LNCaP clone FGC (cell line): ENCODE data around the gene TRIM47.

Source experiments
- DNase-seq: peaks from one replicate; pipeline ENCODE4 v3.0.0-alpha.2; 2011; ENCODE audit warnings: low read depth
- H3K4me3 ChIP-seq: 2 replicates; pipeline ENCODE4 v1.5.1; 2011; ENCODE audit warnings: mild to moderate bottlenecking, low read depth, low read length, control low read depth
- TF ChIP-seq, protein P1 (sequence below): IDR thresholded peaks from 2 replicates; pipeline ENCODE4 v1.5.1; 2012; ENCODE audit warnings: mild to moderate bottlenecking; ENCODE audit not compliant: control insufficient read depth, insufficient read depth; ENCODE audit errors: extremely low read depth

TRIM47 gene

DNA sequence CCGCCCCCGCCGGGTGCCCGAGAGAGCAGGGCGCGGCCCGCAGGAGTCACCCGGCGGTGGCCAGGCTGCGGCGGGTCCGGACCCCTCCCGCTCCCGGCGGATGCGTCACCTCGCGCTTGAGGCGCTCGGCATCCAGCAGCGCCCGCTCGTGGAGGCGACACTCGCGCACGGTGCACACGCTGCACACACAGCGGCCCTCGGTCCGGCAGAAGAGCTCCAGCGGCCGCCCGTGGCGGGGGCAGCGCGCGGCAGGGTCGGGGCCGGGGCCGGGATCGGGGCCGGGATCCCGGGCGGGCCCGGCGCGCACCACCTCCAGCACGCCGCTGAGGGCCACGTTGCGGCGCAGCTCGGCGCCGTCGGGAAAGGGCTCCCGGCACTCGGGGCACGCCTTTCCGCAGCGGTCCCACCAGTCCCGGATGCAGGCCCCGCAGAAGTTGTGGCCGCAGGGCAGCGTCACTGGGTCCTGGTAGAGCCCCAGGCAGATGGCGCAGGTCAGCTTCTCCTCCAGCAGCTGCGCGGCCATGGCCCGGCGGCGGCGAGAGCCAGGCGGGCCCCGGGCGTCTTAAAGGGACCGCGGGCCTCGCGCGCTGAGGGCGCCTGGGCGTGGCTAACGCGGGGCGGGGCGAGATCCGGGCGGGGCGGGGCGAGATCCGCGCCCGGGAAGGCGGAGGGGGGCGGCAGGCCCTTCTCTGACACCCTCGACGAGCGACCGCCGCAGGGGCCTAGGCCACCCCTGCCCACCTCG is 18.2 kb upstream of the TRIM47 start, which contains the start of gene TRIM65:
TSS of gene TRIM65 (minus strand) at position 537 of the 745 bp plus-strand sequence. CDS start at position 523, 14 bp downstream.
- DNase-seq, result no peak
- TF ChIP-seq, protein P1, sequence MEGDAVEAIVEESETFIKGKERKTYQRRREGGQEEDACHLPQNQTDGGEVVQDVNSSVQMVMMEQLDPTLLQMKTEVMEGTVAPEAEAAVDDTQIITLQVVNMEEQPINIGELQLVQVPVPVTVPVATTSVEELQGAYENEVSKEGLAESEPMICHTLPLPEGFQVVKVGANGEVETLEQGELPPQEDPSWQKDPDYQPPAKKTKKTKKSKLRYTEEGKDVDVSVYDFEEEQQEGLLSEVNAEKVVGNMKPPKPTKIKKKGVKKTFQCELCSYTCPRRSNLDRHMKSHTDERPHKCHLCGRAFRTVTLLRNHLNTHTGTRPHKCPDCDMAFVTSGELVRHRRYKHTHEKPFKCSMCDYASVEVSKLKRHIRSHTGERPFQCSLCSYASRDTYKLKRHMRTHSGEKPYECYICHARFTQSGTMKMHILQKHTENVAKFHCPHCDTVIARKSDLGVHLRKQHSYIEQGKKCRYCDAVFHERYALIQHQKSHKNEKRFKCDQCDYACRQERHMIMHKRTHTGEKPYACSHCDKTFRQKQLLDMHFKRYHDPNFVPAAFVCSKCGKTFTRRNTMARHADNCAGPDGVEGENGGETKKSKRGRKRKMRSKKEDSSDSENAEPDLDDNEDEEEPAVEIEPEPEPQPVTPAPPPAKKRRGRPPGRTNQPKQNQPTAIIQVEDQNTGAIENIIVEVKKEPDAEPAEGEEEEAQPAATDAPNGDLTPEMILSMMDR, result peak; percentile 62
- peak within 1 kb of the TSS; percentile 68 for H3K4me3 ChIP-seq

DNA sequence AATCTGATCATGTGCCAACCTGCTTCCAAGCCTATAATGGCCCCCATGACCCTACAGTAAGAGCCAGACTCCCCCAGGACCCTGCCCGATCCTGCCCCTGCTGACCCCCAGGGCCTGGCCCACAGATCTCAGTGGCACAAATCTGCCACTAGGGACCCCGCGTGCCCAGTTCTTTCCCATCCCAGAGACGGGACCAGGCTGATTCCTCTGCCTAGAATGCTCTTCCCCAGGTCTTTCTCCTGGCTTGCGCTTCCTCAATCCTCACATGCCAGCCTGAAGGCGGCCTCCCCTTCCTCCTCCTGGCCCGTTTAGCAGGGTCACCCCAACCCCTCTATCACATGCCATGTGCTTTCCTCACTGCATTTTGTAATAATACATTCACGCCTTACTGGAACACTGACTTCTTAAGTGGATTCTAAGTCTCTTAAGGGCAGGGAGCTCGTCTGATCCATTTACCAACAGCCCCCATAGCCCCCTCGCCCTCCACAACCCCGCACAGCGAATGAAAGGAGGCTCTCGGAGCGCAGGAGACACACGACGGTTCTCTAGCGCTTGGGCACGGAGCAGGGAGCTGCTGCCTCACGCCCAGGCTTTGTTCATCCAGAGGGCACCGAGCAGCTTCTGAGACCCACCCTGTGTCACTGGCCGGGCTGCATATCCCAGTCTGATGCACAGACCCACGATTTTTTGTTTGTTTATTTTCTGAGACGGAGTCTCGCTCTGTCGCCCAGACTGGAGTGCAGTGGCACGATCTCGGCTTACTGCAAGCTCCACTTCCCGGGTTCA is 17.2 kb upstream of the TRIM47 start:
- DNase-seq, result no peak
- peak overlapping the region; percentile 68 for H3K4me3 ChIP-seq
- TF ChIP-seq, protein P1, result no peak

DNA sequence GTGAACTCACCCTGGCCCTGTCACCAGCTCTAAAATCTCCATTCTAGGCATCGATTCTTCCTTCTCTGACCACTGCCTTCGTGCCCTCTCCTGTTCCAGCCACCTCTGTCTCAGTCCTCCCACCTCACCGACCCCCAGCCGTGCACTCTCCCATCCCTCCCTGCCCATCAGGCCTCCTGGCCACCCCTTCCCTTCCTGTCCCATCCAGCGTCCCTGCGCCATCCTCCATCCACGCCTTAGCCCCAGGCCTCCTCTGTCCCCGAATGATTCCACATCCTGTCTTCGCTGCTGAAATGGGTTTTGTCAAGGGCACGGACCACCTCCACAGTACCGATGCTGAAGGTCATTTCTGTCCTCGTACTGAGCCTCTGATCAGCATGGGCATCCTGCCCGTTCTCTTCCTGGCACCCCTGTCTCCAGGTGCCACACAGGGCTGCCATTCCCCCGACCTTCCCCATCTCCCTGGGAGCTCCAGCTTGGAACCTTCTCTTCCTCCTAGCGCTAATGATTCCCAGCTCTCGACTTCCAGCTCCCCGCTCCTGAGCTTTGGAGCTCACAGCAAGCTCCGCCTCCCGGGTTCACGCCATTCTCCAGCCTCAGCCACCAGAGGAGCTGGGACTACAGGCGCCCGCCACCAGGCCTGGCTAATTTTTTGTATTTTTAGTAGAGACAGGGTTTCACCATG is 15.8 kb upstream of the TRIM47 start:
- TF ChIP-seq, protein P1, result no peak
- no peak for DNase-seq
- no peak overlapping the region for H3K4me3 ChIP-seq

DNA sequence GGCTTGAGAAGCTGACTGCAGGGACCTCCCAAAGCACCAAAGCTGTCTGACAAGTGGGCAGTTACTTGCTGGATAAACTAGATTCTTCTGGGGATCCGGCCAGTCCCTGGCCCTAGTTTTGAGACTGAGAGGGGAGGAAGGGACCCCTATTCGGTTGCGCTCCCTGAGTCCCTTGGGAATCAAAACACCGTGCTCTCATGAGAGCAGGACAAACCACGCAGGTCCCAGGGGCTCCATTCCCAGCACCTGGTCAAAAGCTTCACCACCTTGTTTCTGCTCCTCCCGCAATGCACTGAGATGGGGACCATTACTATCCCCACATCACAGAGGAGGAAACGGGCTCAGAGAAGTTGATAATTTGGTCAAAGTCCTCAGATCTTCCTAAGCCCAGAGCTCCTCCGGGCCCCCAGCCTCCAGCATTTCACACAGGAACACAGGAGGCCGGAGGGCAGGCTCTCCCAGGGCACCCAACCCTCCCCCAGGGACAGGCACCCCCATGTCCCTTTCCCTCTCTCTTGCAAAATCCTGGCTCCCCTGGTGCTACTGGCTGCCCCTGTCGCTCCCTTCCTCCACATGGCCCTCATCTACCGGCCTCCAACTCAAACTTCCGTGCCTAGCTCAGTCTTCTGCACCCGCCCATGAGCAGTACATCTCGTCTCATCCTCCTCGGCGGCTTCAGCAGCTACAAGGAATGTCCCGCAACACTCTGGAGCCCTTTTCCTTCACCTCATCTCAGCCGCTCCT is 15.1 kb upstream of the TRIM47 start:
- no peak overlapping the region for H3K4me3 ChIP-seq
- TF ChIP-seq, protein P1, result no peak
- no peak for DNase-seq

DNA sequence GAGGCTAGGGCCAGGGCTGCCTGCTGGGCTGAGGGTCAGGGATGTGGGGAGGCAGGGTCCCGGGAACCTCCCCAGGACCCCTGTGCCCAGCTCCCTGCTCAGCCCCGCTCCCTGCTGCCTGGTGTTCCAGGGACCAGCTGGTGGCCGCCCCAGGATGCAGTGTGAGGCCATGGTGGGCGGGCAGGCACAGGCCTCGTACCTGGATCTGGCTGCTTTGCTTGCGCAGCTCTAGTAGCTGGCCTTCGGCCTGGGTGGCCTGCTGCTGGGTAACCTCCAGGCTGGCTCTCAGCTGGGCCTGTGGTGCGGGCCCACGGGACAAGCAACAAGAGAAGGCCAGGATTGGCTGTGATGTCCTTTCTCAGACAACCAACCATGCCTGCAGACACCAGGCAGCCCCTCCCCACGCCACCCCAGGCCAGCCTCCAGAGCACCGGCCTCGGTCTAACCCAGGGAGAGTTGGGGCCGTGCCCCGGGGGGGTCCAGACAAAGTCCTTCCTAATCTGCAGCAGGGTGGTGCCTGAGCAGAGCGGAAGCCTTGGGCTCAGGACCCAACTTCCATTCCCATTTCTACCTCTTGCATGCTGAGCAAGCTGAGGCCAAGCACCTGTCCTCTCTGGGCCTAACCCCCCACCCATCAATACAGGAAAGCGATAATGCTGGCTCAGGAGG is 14.3 kb upstream of the TRIM47 start:
- DNase-seq, result no peak
- no peak overlapping the region for H3K4me3 ChIP-seq
- TF ChIP-seq, protein P1, result no peak
